GM23248 (cell line): ENCODE data around the gene CHPT1. TPM values are rescaled to one million over a fixed set of nuclear protein-coding genes. Genes with fewer than 3 reads are reported as not detected.

Source experiments
- DNase-seq: peaks from one replicate; pipeline ENCODE4 v3.0.0-alpha.2; 2015
- H2AFZ ChIP-seq: fragments of 200-600 bp; sonication (generic); 2 replicates; pipeline ENCODE4 v1.6.1; 2016; ENCODE audit warnings: antibody characterized with exemption
- H3F3A ChIP-seq: fragments of 200-600 bp; sonication (generic); 2 replicates; pipeline ENCODE4 v1.6.1; 2016; ENCODE audit warnings: mild to moderate bottlenecking, antibody characterized with exemption, mixed run types; ENCODE audit not compliant: insufficient read depth
- H3K27ac ChIP-seq: fragments of 200-600 bp; sonication (generic); 2 replicates; pipeline ENCODE4 v1.5.1; 2016; ENCODE audit warnings: mild to moderate bottlenecking
- H3K27me3 ChIP-seq: fragments of 200-600 bp; sonication (generic); replicated peaks from 2 replicates; pipeline ENCODE4 v1.6.1; 2016; ENCODE audit warnings: mild to moderate bottlenecking; ENCODE audit not compliant: insufficient read depth
- H3K36me3 ChIP-seq: fragments of 200-600 bp; sonication (generic); 2 replicates; pipeline ENCODE4 v1.6.1; 2016; ENCODE audit warnings: low read depth, mild to moderate bottlenecking
- H3K4me1 ChIP-seq: fragments of 200-600 bp; sonication (generic); 2 replicates; pipeline ENCODE4 v1.6.1; 2016; ENCODE audit warnings: mild to moderate bottlenecking; ENCODE audit not compliant: insufficient read depth
- H3K4me2 ChIP-seq: fragments of 200-600 bp; sonication (generic); one replicate; pipeline ENCODE4 v1.6.1; 2016; ENCODE audit warnings: mild to moderate bottlenecking; ENCODE audit not compliant: unreplicated experiment
- H3K4me3 ChIP-seq: fragments of 200-600 bp; sonication (generic); 2 replicates; pipeline ENCODE4 v1.5.1; 2016; ENCODE audit warnings: mild to moderate bottlenecking
- H3K79me2 ChIP-seq: fragments of 200-600 bp; sonication (generic); 2 replicates; pipeline ENCODE4 v1.6.1; 2016; ENCODE audit warnings: mild to moderate bottlenecking; ENCODE audit not compliant: insufficient read depth
- H3K9ac ChIP-seq: fragments of 200-600 bp; sonication (generic); 2 replicates; pipeline ENCODE4 v1.6.1; 2016; ENCODE audit warnings: mild to moderate bottlenecking
- H3K9me2 ChIP-seq: fragments of 200-600 bp; sonication (generic); 2 replicates; pipeline ENCODE4 v1.6.1; 2016; ENCODE audit warnings: mixed run types, mild to moderate bottlenecking, moderate library complexity; ENCODE audit not compliant: insufficient read depth
- H3K9me3 ChIP-seq: fragments of 200-600 bp; sonication (generic); one replicate; pipeline ENCODE4 v1.6.1; 2017; ENCODE audit warnings: low read depth
- H4K20me1 ChIP-seq: fragments of 200-600 bp; sonication (generic); 2 replicates; pipeline ENCODE4 v1.6.0; 2016; ENCODE audit not compliant: insufficient read depth
- EZH2 ChIP-seq: fragments of 200-600 bp; sonication (generic); IDR thresholded peaks from 2 replicates; pipeline ENCODE4 v1.6.1; 2018; ENCODE audit warnings: antibody characterized with exemption, mild to moderate bottlenecking; ENCODE audit not compliant: insufficient read depth, poor library complexity, severe bottlenecking
- EZH2phosphoT487 ChIP-seq: fragments of 200-600 bp; sonication (generic); IDR thresholded peaks from 2 replicates; pipeline ENCODE4 v1.6.1; 2018; ENCODE audit warnings: antibody characterized with exemption, moderate library complexity, mild to moderate bottlenecking, low read depth; ENCODE audit not compliant: insufficient read depth
- WGBS, 2 experiments: methylation state at CpG; one replicate each; pipeline ENCODE4 v1.1.6; 2015 to 2017; ENCODE audit warnings: low lambda C conversion rate in 2 of 2, low coverage in 1 of 2; ENCODE audit errors: missing lambda C conversion rate in 2 of 2; 5-methylcytosine and 5-hydroxymethylcytosine counted together
- in situ Hi-C: fragments of 300-500 bp; cut with MboI; formaldehyde crosslinking; loops from 2 replicates; pipeline ENCODE4 v1.15.0; 2020
- polyA plus RNA-seq: library from polyadenylated mRNA; unstranded; fragments of >200 nt; fragmentation: Nextera tagmentation; extraction: Ambion mirVana; gene quantifications from 2 replicates; pipeline ENCODE4 v1.2.1, GENCODE V29; 2016
- total RNA-seq: library from RNA; depleted of rRNA; stranded (reverse); fragments of >200 nt; shearing (Covaris generic); gene quantifications from 2 replicates; pipeline ENCODE4 v1.2.3, GENCODE V29; 2014

The CHPT1 gene
- total and polyA plus RNA-seq, 2 experiments from 2014 or later = 32.6 to 35.4 TPM

- Histone ChIP-seq H3K9ac (no peak overlapping the region), H3K27me3 (no peaks in the 10 kb centered on the region), H3K4me1 (no peaks in the 10 kb centered on the region), H3K9me3 (no peaks in the 10 kb centered on the region), H2AFZ (no peak overlapping the region), H3K36me3 (peaks cover 40% of the 10 kb centered on the region; the same call in 1 of the 2 replicates), H3K9me2 (no peaks in the 10 kb centered on the region), H3F3A (no peaks in the 10 kb centered on the region), H3K27ac (no peak overlapping the region), H3K79me2 (no peaks in the 10 kb centered on the region), H3K4me2 (no peak overlapping the region), H3K4me3 (no peak overlapping the region), H4K20me1 (no peaks in the 10 kb centered on the region)
- TF ChIP-seq EZH2 (no peak), EZH2phosphoT487 (no peak)
- WGBS, 2 experiments = 87 to 96% methylated on average over 1 of the region's 1 CpG
- no peak for DNase-seq
- in situ Hi-C loops = no loop called here
These were observed 48.8 kb downstream of the CHPT1 start for GRCh38 chr12:101746196-101746595.

- H3K9me3 ChIP-seq = no peaks in the 10 kb centered on the region
- no peak overlapping the region for H3K27ac ChIP-seq
- WGBS, 2 experiments = 13 to 18% methylated on average over 1 of the region's 1 CpG
- no peaks in the 10 kb centered on the region for H3K9me2 ChIP-seq
- H3K4me3 ChIP-seq = no peak overlapping the region
- no peaks in the 10 kb centered on the region for H3K4me1 ChIP-seq
- H3K36me3 ChIP-seq = peaks cover 45% of the 10 kb centered on the region; the same call in 1 of the 2 replicates
- DNase-seq = no peak
- H3K9ac ChIP-seq = no peak overlapping the region
- H2AFZ ChIP-seq = no peak overlapping the region
- H3K27me3 ChIP-seq = no peaks in the 10 kb centered on the region
- H3K4me2 ChIP-seq = no peak overlapping the region
- TF ChIP-seq EZH2phosphoT487 (no peak), EZH2 (no peak)
- no peaks in the 10 kb centered on the region for H3K79me2 ChIP-seq
- H4K20me1 ChIP-seq = no peaks in the 10 kb centered on the region
- no peaks in the 10 kb centered on the region for H3F3A ChIP-seq
- in situ Hi-C loops = no loop called here
These were observed 49.2 kb downstream of the CHPT1 start for GRCh38 chr12:101746661-101747060.

DNA sequence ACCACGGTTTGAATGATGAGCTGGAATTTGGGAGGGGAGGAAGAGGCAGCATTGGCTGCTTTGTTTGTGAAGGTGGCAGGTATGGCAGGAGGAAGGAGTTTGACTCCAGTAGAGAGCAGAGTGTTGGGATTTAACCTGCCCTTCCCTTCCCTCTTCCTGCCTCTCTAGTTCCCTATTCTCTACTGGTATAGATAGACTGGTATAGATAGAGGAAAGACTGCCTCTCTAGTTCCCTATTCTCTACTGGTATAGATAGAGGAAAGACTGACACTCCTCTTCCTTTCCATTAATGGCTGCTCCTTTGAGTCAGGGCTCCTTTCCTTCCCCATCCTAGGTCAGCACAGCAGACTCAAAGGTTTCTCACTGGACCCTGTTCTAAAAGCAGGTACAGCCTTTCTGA lies 50.3 kb downstream of the CHPT1 start:
- Histone ChIP-seq H4K20me1 (no peaks in the 10 kb centered on the region), H3K4me1 (no peaks in the 10 kb centered on the region), H3K27ac (no peak overlapping the region), H3K9me3 (no peaks in the 10 kb centered on the region), H3K27me3 (no peaks in the 10 kb centered on the region), H3K4me3 (no peak overlapping the region), H3K4me2 (no peak overlapping the region), H3K36me3 (peaks cover 47% of the 10 kb centered on the region; the same call in 1 of the 2 replicates), H3F3A (no peaks in the 10 kb centered on the region), H3K9me2 (no peaks in the 10 kb centered on the region), H2AFZ (no peak overlapping the region), H3K79me2 (no peaks in the 10 kb centered on the region), H3K9ac (no peak overlapping the region)
- TF ChIP-seq EZH2phosphoT487 (no peak), EZH2 (no peak)
- no peak for DNase-seq
- in situ Hi-C loops = no loop called here
- 100% methylated on average over 1 of the region's 1 CpG for WGBS, 2 experiments

DNA sequence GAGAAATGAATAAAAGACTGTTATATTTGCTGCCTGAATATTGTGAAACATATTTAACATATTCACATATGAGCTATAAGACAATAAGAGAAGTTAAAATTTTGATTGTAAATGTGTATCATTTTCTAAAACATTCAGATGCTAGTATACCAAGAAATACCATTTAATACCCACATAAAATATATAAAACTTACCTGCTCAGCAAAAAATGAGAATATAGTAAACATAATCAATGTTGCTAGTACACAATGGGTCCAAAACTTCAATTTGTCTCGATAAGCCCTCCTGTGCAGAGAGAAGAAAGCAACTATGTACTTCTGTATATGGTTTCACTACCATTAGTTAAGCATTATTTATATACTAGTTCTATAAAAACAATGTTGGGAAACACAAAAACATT lies 51.5 kb downstream of the CHPT1 start:
- no peaks in the 10 kb centered on the region for H3K4me1 ChIP-seq
- H3F3A ChIP-seq = no peaks in the 10 kb centered on the region
- 94 to 100% methylated on average over 1 of the region's 1 CpG for WGBS, 2 experiments
- TF ChIP-seq EZH2phosphoT487 (no peak), EZH2 (no peak)
- no peak for DNase-seq
- no peak overlapping the region for H3K4me3 ChIP-seq
- H4K20me1 ChIP-seq = no peaks in the 10 kb centered on the region
- no peaks in the 10 kb centered on the region for H3K27me3 ChIP-seq
- H3K9me3 ChIP-seq = no peaks in the 10 kb centered on the region
- H3K36me3 ChIP-seq = peaks cover 43% of the 10 kb centered on the region; the same call in 1 of the 2 replicates
- H3K9ac ChIP-seq = no peak overlapping the region
- in situ Hi-C loops = no loop called here
- H3K4me2 ChIP-seq = no peak overlapping the region
- H3K9me2 ChIP-seq = no peaks in the 10 kb centered on the region
- no peak overlapping the region for H3K27ac ChIP-seq
- H3K79me2 ChIP-seq = no peaks in the 10 kb centered on the region
- no peak overlapping the region for H2AFZ ChIP-seq

DNA sequence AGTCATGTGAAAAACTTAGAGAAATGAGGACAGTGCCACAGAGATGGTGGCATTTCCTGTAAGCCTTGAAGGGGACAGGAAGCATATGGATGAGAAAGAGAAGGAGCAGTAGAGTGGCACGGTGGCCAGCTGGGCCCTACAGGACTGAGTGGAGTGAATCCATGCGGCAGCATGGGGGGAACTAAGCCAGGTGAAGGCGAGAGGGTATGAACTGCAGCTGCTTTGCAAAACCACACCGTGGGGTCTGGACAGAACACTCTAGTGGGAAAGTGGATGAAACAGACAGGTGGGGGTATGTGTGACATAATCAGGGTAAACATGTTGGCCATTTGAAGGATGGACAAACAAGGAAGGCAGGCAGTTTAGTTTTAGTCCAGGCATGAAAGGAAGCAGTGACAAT lies 52.2 kb downstream of the CHPT1 start:
- 82 to 87% methylated on average over 4 of the region's 4 CpGs for WGBS, 2 experiments
- peaks cover 43% of the 10 kb centered on the region; the same call in 1 of the 2 replicates for H3K36me3 ChIP-seq
- H3K4me3 ChIP-seq = no peak overlapping the region
- H2AFZ ChIP-seq = no peak overlapping the region
- H3K27ac ChIP-seq = no peak overlapping the region
- TF ChIP-seq EZH2phosphoT487 (no peak), EZH2 (no peak)
- no peak for DNase-seq
- no peaks in the 10 kb centered on the region for H3K4me1 ChIP-seq
- in situ Hi-C loops = no loop called here
- H3K9ac ChIP-seq = no peak overlapping the region
- no peaks in the 10 kb centered on the region for H3K79me2 ChIP-seq
- no peak overlapping the region for H3K4me2 ChIP-seq
- no peaks in the 10 kb centered on the region for H3K9me2 ChIP-seq
- H4K20me1 ChIP-seq = no peaks in the 10 kb centered on the region
- H3F3A ChIP-seq = no peaks in the 10 kb centered on the region
- no peaks in the 10 kb centered on the region for H3K9me3 ChIP-seq
- no peaks in the 10 kb centered on the region for H3K27me3 ChIP-seq
